ENCODE data around the gene TNKS1BP1. TPM values are rescaled to one million over a fixed set of nuclear protein-coding genes. Genes with fewer than 3 reads are reported as not detected.

The TNKS1BP1 gene
- total RNA-seq, 1 donor from 2014 or later = 198 TPM

DNA sequence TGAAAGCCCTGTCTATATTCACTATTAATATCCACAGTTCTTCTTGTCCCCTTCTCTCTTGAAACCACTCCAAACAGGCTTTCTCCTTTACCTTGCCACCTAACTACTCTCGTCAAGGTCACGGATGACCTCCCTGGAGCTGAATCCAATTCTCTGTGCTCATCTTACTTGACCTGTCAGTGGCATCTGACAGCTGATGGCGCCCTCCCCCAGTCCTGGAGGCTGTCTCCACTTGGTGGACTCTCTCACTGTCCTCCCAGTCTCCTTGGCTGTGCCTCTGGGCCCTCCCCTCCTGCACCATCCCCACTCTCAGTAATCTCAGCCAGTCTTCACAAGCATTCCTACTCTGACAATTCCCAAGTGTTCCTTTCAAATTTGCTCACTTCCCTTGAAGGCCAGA is 8.7 kb downstream of the TNKS1BP1 start:
- peaks cover 3% of the 10 kb centered on the region for H3K36me3 Mint-ChIP-seq (ENCODE audit: unreplicated experiment)
- DNase-seq = no peak
- peaks cover 25% of the 10 kb centered on the region for H3K4me1 Mint-ChIP-seq (ENCODE audit: low read depth, unreplicated experiment)
- H3K27ac Mint-ChIP-seq (ENCODE audit: unreplicated experiment) = no peak overlapping the region
- no peak overlapping the region for H3K4me3 Mint-ChIP-seq (ENCODE audit: unreplicated experiment)
- H3K27me3 Mint-ChIP-seq (ENCODE audit: unreplicated experiment) = peaks cover 7% of the 10 kb centered on the region
- peaks cover 8% of the 10 kb centered on the region for H3K9me3 Mint-ChIP-seq (ENCODE audit: unreplicated experiment)
- no peak for TF ChIP-seq CTCF (IDR thresholded peaks at IDR 0.05; ENCODE audit: partially characterized antibody, unreplicated experiment)

- H3K4me3 Mint-ChIP-seq (ENCODE audit: unreplicated experiment) = no peak overlapping the region
- peaks cover 3% of the 10 kb centered on the region for H3K36me3 Mint-ChIP-seq (ENCODE audit: unreplicated experiment)
- no peak overlapping the region for H3K27ac Mint-ChIP-seq (ENCODE audit: unreplicated experiment)
- H3K9me3 Mint-ChIP-seq (ENCODE audit: unreplicated experiment) = peaks cover 8% of the 10 kb centered on the region
- DNase-seq = no peak
- no peak for TF ChIP-seq CTCF (IDR thresholded peaks at IDR 0.05; ENCODE audit: partially characterized antibody, unreplicated experiment)
- peaks cover 24% of the 10 kb centered on the region for H3K4me1 Mint-ChIP-seq (ENCODE audit: low read depth, unreplicated experiment)
- H3K27me3 Mint-ChIP-seq (ENCODE audit: unreplicated experiment) = peaks cover 9% of the 10 kb centered on the region
Measured at GRCh38 chr11:57315491-57315890, 9.3 kb downstream of the TNKS1BP1 start.

DNA sequence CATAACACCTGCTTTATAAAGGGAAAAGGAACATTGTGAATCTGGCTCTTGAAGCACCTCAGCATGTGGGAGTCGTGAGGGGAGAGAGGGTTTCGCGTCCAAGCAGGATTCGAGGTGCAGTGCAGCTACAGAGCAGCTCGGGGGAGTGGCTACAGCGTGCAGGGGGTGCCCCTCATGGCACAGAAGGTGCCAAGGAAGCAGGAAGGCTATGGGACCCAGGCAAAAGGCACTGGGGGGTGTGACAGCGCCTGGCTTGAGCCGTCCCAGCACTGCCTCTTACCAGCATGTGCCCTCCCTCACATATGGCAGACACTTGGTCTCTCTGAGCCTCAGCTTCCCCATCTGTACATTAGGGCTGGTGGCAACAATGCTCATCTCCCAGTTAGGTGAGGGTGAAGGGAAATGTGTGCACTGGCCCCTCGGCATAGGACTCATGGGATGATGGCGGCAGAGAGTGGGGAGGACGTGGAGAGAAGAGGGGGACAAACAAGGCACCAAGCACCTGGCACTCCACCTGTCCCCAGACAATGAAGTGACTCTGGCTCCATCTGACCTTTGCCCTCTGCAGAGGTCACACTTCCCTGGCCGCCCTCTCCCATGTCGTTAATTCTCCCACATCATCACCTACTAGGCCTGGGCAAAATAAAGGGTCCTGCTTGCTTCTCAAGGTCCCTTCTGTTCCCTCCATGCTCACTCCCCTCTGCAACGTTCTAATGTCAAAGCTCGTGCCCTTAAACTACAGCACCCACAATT is 10.4 kb downstream of the TNKS1BP1 start:
- TF ChIP-seq CTCF (IDR thresholded peaks at IDR 0.05; ENCODE audit: partially characterized antibody, unreplicated experiment) = no peak
- Mint-ChIP-seq H3K4me1 (ENCODE audit: low read depth, unreplicated experiment) (peaks cover 31% of the 10 kb centered on the region), H3K9me3 (ENCODE audit: unreplicated experiment) (peaks cover 14% of the 10 kb centered on the region), H3K4me3 (ENCODE audit: unreplicated experiment) (peak overlapping the region; percentile 16), H3K27me3 (ENCODE audit: unreplicated experiment) (peaks cover 14% of the 10 kb centered on the region), H3K27ac (ENCODE audit: unreplicated experiment) (peak overlapping the region; percentile 66), H3K36me3 (ENCODE audit: unreplicated experiment) (peaks cover 13% of the 10 kb centered on the region)
- DNase-seq = no peak

DNA sequence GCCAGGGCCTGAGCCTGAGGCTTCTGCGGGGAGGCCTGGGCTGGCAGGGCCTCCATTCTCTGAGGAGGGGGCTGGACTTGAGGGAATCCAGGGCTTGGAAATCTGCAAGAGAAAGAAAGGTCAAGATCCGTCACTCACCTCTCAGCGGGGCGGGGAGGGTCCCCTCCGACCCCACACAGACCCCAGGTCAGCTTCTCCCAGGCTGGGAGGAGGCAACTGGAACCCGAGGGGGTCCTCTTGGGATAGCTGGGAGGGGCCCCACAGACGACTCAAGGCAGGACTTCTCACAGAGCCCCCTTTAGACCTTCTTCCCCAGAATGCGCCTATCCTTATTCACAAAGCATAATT is 11.0 kb downstream of the TNKS1BP1 start:
- no peak for TF ChIP-seq CTCF (IDR thresholded peaks at IDR 0.05; ENCODE audit: partially characterized antibody, unreplicated experiment)
- Mint-ChIP-seq H3K27ac (ENCODE audit: unreplicated experiment) (peak overlapping the region; percentile 66), H3K27me3 (ENCODE audit: unreplicated experiment) (peaks cover 15% of the 10 kb centered on the region), H3K36me3 (ENCODE audit: unreplicated experiment) (peaks cover 11% of the 10 kb centered on the region), H3K4me3 (ENCODE audit: unreplicated experiment) (peak overlapping the region; percentile 16), H3K9me3 (ENCODE audit: unreplicated experiment) (peaks cover 12% of the 10 kb centered on the region), H3K4me1 (ENCODE audit: low read depth, unreplicated experiment) (peaks cover 34% of the 10 kb centered on the region)
- no peak for DNase-seq

DNA sequence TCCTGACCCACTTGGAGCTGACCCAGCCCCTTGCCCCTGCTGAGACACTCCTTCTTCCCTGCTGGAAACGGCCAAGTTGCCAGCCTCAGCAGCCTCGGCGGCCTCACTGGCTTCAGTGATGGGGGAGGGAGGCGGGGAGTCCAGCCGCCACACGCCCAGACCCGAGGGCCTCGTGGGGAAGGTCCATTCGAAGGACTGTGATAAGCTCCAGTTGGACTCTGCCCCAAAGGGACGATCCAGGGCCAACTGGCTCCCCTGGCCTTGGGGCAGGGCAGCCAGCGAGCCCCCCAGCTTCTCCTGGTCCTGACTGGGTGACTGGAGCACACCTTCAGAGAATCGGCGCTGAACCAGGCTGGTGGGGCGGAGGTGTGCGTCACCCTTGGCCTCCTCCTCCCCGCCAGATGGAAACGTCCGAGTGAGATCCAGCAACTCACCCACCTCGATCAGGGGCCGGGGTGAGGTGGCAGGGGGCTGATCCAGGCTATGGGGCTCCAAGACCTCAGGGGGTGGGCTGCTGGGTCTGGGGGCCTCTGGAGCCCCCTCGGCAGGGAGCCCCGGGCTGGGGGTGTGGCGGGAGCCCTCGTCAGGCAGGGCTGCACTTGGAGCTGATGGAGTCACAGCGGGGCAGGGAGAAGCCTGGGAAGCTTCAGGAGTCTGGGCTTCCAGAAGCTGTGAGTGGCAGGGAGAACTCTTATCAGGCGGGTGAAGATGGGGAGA is 11.5 kb downstream of the TNKS1BP1 start:
- H3K4me1 Mint-ChIP-seq (ENCODE audit: low read depth, unreplicated experiment) = peaks cover 37% of the 10 kb centered on the region
- H3K9me3 Mint-ChIP-seq (ENCODE audit: unreplicated experiment) = peaks cover 14% of the 10 kb centered on the region
- peaks cover 15% of the 10 kb centered on the region for H3K27me3 Mint-ChIP-seq (ENCODE audit: unreplicated experiment)
- H3K4me3 Mint-ChIP-seq (ENCODE audit: unreplicated experiment) = no peak overlapping the region
- TF ChIP-seq CTCF (IDR thresholded peaks at IDR 0.05; ENCODE audit: partially characterized antibody, unreplicated experiment) = no peak
- DNase-seq = no peak
- H3K36me3 Mint-ChIP-seq (ENCODE audit: unreplicated experiment) = peaks cover 11% of the 10 kb centered on the region
- H3K27ac Mint-ChIP-seq (ENCODE audit: unreplicated experiment) = no peak overlapping the region
